DLD1 (cell line): ENCODE data around the gene RAD50.
"Not testable (repeated sequence)": the region's sequence is repeated elsewhere in the genome, so short reads cannot be mapped to it uniquely, and the experiment has no call there.

Experiments
- in situ Hi-C: cut with HindIII; loops from 2 replicates; pipeline ENCODE4 v1.10.0; 2017; ENCODE audit warnings: low sequenced_read_pairs

RAD50 gene

DNA sequence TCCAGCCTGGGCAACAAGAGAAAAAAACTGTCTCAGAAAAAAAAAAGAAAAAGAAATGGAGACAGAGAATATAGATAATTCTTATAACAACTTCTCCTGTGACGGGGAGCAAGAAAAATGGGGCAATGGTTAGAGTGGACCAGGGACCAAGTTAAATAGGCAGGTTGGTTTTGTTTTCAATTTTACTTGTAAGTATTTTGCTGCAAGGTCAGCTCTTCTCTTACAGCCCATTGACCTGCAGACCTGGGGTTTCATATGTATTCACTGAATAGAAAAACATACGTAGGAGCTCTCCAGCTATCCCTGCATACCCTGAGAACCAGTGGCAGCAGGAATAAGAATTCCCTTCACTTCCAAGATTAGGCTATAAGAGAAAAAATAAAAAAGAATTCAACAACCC lies 72.0 kb downstream of the RAD50 start:
- in situ Hi-C loops = no loop called here

DNA sequence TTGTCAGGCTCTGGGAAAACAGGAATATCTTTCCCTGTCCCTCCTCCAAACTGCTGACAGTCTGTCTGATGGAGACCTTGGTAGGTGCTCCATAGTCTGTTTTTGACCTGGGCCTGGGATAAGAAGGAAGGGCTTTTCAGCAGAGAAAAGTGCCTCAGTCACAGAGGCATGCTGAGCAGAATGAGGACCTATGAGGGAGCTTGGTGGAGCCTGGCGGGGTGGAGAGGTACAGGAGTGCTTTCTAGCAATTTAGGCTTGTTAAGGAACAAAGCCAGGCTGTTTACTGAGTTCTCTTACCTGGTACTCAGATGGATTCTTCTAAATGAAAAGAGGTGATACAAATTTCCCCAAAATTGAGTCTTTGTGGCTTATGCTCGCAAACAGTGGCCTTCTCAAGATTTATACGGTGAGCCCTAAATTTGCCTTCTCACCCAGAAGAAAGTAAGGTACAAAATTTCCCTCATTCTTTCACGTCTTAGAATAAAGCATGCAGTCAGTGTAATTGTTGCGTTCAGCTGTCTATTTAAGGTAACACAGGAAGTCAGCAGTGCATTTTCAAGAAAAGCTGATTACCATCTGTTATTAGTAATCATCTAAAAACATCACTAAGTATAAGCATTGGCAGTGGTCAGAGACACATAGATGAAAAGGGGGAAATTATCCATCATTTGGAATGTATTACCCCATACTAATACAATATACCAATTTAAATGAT lies 72.6 kb downstream of the RAD50 start:
- in situ Hi-C loops = no loop called here

DNA sequence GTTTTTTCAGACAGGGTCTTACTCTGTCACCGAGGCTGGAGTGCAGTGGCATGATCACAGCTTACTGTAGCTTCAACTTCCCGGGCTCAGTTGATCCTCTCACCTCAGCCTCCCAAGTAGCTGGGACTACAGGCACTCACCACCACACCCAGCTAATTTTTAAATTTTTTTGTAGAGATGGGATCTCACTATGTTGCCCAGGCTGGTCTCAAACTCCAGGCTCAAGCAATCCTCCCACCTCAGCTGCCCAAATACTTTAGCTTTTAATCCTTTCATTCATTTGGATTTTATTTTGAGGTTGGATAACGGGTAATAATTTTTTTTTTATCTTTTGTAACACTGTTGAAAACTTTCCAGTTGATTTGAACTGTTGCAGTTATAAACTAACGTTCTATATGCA lies 76.8 kb downstream of the RAD50 start:
- in situ Hi-C loops = not testable (repeated sequence)

DNA sequence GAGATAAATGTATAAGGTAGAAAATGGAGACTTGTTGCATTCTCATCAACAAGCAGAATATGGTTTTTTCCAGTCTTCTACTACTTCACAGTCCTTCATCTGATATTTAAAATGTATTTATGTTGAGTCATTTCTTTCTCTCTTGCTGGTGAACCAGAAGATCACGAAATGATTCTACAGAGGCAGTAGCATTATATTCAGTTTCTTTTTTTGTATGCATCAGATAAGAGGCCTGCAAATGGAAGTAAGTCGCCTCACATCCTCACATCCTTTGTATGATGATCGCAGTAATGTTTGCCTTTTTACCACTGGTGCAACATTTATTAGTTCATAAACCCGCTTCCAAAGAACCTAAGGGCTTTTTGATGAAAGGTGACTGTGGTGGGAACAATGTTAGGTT lies 79.1 kb downstream of the RAD50 start:
- in situ Hi-C loops = no loop called here

DNA sequence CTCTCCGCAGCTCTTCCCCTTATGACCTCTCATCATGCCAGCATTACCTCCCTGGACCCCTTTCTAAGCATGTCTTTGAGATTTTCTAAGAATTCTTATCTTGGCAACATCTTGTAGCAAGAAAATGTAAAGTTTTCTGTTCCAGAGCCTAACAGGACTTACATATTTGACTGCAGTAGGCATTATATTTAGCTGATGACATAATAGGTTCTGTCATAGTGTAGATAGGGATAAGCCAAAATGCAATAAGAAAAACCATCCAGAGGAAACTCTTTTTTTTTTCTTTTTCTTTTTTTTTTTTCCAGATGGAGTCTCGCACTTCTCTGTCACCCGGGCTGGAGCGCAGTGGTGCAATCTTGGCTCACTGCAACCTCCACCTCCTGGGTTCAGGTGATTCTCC lies 80.5 kb downstream of the RAD50 start:
- in situ Hi-C loops = no loop called here

DNA sequence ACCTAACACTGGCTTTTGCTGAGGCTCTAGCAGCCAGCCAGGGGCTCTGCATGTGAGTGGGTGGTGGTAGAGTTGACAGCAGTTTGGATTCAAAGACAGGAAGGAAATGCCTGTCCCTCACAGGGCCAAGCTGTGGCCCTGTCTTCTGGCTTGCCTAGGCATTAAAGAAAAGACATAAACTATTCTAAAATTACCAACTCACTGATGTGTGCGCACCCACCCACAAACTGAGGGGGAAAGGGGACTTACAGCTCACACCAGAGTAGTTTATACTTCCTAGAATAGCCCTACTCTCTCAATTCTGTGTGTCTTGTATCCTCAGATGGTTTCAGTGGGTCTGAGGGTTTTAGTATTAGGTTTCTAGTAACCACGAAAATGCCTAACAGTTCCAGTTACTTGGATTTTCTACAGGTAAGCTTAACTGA lies 82.9 kb downstream of the RAD50 start:
- in situ Hi-C loops = no loop called here

DNA sequence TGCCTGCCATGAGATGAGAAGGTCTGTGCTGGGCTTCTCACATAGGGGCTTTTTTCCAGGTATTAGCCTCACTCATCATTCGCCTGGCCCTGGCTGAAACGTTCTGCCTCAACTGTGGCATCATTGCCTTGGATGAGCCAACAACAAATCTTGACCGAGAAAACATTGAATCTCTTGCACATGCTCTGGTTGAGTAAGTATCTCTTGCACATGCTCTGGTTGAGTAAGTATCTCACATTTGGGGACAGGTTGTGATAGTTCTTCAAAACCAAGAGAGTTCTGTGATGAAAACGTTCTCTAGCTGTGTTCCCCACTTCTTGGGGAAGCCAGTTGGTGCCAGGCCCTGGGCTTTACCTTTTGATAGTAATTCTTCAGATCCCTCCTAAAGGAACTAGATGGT lies 83.8 kb downstream of the RAD50 start:
- in situ Hi-C loops = no loop called here

DNA sequence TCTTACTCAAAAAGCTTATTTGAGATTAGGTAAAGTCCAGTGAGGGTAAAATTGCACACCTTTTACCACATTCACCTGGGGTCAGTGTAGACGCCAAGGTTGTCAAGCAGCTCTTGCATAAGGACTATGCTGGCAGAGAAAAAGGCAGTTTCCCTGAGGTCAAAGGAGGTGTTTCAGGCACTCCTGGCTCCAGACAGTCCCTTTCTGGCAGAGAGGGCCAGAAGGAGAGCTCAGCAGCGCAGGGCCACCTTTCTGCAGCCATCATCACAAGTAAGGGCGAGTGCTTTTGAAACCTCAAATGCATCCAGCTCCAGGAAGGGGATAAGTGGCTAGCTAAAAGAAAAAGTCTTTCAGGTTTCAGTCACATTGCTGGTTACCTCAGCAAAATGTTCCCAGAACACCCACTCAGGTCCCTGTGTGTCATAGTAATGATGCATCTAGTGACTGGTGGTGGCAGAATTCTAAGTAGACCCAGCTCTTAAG lies 84.5 kb downstream of the RAD50 start:
- in situ Hi-C loops = no loop called here

DNA sequence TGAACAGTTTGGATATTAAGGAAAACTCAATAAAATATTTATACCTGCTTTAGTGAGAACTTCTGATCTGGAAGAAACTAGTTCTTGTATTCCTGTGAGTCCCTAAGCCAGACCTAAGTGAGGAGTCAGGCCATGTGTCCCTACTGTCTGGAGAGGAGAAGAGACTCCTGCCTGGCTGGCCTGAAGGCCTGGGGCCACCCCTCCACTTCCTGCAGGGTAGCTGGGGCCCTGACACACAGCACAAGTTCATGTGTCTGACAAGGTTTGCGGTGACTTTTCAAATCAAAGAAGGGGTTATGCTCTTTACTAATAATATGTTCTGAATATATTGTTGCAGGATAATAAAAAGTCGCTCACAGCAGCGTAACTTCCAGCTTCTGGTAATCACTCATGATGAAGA lies 85.1 kb downstream of the RAD50 start:
- in situ Hi-C loops = no loop called here

DNA sequence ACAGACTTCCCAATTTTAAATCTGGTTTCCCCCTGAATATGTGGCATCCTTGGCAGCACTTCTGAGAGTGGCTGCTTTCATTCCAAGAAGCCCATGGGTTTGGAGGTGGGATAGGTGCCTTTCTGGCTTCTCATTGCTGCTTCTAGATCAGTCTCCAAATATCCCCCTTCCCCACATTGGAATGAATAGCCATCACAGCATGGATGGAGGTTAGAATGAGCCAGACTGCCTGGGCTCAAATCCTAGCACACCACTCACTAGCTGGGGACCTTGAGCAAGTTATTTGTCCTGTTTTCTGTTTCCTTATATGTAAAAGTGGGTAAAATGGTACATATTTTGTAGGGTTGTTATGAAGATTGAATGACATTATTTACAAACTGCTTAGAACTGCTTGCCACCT lies 87.4 kb downstream of the RAD50 start:
- in situ Hi-C loops = no loop called here

DNA sequence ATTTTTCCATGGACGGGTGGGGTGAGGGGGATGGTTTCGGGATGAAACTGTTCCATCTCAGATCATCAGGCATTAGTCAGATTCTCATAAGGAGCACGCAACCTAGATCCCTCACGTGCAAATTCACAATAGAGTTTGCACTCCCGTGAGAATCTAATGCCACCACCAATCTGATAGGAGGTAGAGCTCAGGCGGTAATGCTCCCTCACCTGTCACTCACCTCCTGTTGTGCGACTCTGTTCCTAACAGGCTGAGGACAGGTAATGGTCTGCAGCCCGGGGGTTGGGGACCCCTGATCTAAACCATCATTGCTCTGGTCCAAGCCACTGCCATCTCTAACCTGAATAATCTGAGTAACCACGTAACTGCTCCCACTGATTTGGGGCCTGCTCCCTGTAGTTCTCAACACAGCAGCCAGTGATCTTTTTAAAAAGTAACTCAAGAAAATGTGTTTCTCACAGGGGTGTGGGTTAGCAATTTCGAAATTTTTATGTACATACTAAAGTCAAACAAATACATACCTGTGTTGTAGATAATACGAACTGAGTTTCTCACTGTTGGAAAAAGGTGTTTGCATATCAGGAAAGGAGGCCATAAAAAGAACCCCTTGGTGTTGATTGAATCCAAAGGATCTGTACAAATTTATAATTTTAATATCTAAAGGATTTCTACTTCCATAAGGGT lies 89.9 kb downstream of the RAD50 start:
- in situ Hi-C loops = no loop called here

DNA sequence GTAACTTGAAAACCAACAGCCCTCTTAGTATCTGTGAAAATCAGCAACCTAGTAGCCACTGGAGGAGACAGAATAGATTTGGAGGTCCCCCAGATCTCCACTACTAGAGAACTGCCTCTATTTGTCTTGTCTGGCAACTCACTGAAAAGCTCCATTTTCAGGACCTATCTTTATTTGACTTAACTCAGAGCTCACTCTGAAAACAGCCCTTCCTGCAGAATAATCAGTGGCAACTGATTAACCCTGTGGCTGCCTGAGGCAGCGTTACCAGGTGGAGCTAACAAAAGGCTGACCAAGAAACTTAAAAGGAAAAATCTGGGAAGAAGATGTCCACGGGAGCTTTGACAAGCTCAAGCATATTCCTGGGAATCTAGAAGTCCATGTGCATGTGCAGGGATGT lies 90.7 kb downstream of the RAD50 start:
- in situ Hi-C loops = no loop called here

DNA sequence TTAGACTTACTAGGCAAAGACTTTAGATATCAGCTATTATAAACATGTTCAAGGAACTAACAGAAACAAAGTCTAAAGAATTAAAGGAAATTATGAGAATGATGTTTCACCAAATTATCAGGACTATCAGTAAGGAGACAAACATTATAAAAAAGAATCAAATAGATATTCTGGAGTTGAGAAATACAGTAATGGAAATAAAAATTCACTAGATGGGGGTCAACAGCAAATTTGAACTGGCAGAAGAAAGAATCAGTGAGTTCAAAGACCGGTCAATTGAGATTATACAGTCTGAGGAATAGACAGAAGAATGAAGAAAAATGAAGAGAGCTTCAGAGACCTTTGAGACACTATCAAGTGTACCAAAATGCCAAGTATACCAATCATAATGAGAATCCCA lies 91.6 kb downstream of the RAD50 start:
- in situ Hi-C loops = no loop called here

DNA sequence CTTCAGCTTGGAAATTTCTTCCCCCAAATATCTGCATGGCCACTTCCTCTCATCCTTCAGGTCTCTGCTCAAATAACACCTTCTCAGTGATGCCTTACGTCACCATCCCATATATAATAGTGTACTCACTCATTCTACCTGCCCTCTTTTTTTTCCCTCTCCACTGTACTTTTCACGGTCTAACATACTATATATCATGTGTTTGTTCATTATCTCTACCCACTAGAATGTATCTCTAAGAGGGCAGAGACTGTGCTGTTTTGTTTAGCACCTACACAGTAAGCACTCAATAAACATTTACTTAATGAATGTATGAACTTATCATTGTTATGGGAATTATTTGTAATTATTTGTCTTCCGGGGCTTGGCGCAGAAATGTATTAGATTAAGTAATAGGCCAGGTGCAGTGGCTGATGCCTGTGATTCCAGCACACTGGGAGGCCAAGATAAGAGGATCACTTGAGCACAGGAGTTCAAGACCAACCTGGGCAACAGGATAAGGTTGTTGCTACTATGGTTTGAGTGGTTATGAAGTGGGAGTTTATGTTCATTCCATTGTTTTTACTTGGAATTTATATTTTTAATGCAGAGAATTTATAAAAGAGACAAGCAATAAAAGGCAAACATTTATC lies 95.2 kb downstream of the RAD50 start:
- in situ Hi-C loops = no loop called here

DNA sequence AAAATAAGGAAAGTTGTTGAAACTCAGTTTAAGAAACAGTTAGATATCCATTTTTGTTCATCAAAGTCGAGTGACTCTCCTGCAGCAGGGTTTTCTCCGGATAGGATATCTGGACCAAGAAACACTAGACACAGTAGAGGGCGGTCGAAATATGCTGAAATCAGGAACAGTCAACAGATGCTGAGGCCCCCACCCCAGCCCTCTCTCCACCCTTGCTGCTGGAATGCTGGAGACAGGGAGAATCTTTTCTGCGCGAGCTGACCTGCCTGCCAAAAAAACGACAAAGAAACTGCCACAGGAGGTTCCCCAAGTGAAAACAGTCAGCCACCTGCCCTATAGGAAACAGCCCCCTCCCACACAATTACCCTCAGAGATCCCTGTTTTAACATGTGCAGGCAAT lies 96.9 kb downstream of the RAD50 start:
- in situ Hi-C loops = no loop called here

DNA sequence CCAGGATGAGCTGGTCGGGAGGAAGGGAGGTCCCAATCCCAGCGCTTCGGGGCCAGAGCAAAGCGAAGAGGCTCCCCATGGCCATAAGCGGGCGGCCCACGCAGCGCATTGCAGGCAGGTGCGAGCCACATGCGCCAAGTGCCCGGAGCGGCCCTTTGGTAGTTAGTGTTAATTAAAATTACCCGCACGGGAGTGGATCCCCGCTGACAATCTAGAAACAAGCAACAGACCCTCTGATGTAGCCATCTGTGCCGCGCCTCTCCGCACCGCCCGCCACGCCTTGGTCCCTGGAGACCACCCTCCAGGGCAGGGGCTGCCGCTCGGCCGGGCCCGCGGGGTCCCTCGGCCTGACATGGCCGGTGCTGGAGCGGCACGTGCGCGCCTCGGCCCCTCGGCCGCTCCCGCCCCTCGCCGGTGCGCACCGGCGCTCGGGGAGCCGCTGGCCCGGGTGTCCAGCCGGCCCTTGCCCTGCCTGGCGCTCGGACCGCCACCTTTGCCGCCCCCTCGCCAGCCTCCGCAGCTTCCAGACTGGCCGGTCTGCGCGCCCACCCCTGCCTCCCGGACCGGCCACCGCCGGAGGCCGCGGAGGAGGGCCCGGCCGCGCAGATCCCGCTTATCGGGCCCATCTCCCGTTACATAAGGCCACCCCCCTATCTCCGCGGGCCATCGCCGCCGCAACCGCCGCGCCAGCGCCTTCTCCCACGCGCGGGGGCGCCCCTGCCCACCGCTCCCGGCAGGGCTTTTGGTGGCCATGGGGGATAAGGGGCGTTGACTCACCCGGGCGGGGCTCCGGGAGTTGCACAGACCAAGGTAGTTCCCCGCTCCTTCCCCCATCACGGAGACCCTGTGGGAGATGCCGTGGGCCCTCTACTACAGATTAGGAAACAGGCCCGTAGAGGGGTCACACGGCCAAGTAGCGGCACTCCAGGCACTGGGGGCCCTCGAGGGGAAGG lies 99.3 kb downstream of the RAD50 start:
- in situ Hi-C loops = no loop called here

DNA sequence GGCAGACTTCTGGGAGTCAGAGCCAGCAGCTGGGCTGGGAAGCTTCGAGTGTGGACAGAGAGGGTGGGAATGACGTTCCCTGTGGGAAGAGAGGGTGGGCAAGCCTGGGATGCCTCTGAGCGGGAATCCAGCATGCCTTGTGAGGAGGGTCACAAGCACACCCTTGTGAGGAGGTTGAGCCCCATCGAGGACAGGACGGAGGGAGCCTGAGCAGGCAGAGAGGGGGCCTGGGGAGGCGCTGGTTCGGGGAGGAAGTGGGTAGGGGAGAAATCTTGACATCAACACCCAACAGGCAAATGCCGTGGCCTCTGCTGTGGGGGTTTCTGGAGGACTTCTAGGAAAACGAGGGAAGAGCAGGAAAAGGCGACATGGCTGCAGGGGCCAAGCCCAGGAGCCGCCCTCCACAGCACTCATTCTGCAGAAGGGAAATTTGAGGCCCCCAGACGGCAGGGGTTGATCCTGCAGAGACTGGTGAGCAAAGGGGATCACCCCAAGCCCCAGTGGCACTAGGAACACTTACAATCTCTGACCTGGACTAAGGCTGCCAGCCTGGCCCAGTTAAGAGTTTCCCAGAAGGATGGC lies 100.1 kb downstream of the RAD50 start:
- in situ Hi-C loops = no loop called here

DNA sequence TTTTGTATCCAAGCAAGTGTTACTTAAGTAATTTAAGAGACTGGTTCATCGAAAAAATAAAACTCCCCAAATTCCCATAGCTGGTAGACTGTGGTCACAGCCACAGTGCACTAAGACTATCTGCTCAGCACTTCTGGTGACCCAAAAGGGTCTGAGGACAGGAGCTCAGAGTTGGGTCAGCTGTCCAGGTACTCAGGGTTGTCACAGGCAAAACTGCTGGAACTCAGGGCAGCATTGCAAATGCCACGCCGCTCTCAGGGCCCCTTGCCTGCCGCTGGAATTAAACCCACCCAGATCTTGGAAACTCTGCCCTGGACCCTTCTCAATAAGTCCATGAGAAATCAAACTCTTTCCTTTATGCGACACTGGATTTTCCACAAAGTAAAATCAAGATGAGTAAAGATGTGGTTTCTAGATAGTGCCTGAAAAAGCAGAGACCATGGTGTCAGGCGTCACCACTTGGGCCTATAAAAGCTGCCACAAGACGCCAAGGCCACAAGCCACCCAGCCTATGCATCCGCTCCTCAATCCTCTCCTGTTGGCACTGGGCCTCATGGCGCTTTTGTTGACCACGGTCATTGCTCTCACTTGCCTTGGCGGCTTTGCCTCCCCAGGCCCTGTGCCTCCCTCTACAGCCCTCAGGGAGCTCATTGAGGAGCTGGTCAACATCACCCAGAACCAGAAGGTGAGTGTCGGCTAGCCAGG lies 101.1 kb downstream of the RAD50 start, which contains the start of gene IL13:
IL13 (plus strand) TSS at position 498 of the 705 bp plus-strand sequence; CDS start at position 512, 14 bp downstream.
- in situ Hi-C loops = no loop called here

DNA sequence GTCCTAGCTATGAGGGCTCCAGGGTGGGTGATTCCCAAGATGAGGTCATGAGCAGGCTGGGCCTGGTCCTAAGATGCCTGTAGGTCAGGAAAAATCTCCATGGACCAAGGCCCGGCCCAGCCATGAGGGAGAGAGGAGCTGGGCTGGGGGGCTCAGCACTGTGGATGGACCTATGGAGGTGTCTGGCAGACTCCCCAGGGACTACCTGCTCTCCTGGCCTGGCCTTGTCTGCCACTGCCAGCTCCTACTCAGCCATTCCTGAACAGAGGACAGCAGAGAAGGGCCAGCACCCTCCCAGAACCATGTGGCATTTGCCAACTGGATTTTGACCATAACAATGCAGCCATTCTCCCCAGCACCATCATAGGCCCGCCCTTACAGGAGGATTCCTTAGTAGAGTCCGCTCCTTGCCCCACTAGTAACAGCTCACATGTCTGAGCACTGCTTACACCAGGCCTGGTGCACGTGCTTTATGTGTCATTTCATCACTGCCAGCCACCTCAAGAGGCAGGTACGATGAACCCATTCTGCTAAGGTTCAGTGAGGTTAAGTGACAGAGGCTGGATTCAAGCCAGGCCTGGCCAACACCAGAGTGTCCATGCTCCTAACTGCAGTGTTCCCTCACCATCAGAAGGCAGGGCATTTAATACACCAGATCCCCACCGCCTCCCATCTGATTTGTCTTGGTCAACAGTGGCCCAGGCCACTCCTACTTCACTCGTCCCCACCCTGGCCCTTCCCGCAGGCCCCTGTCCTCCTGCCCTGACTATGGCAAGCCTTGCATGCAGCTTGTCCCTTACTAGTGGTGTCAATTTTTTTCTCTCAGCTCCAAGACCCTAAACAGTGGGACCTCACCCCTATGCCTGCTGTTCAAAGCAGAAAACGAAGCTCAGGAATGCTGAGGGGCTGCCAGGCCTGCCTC lies 101.9 kb downstream of the RAD50 start:
- in situ Hi-C loops = no loop called here
